Right hindlimb (tissue), 1 donor: ENCODE results near the gene RTP1.
"Not testable (repeated sequence)": the region's sequence is repeated elsewhere in the genome, so short reads cannot be mapped to it uniquely, and the experiment has no call there.

Experiments used
- DNase-seq: peaks from one replicate; pipeline ENCODE4 v3.0.0-alpha.2; 2018

The RTP1 gene

GRCh38 chr3:187197335-187197649, at the start of gene RTP1:
RTP1 (plus strand) TSS chr3:187197486; CDS start chr3:187197516, 30 bp downstream.
- DNase-seq: no peak

GRCh38 chr3:187150186-187150585, 47.1 kb upstream of the RTP1 start:
- DNase-seq: no peak

- DNase-seq: no peak
Observed at GRCh38 chr3:187150599-187150998, 46.7 kb upstream of the RTP1 start.

- DNase-seq: no peak
Observed at GRCh38 chr3:187161556-187161955, 35.7 kb upstream of the RTP1 start.

- DNase-seq: no peak
Observed at GRCh38 chr3:187162265-187162953, 34.9 kb upstream of the RTP1 start.

GRCh38 chr3:187165144-187165543, 32.1 kb upstream of the RTP1 start:
- no peak for DNase-seq

- DNase-seq: no peak
Observed at GRCh38 chr3:187166750-187167149, 30.5 kb upstream of the RTP1 start.

- DNase-seq: no peak
Observed at GRCh38 chr3:187167777-187168176, 29.5 kb upstream of the RTP1 start.

- no peak for DNase-seq
Observed at GRCh38 chr3:187169231-187169960, 27.9 kb upstream of the RTP1 start.

GRCh38 chr3:187170911-187171310, 26.4 kb upstream of the RTP1 start:
- DNase-seq: not testable (repeated sequence)

GRCh38 chr3:187172929-187173328, 24.4 kb upstream of the RTP1 start:
- DNase-seq: no peak

GRCh38 chr3:187181454-187182170, 15.7 kb upstream of the RTP1 start:
- no peak for DNase-seq

GRCh38 chr3:187183210-187183862, 13.9 kb upstream of the RTP1 start:
- no peak for DNase-seq

- no peak for DNase-seq
Observed at GRCh38 chr3:187183903-187184302, 13.4 kb upstream of the RTP1 start.

GRCh38 chr3:187185759-187186158, 11.5 kb upstream of the RTP1 start:
- DNase-seq: no peak

- no peak for DNase-seq
Observed at GRCh38 chr3:187186375-187186774, 10.9 kb upstream of the RTP1 start.

- DNase-seq: no peak
Observed at GRCh38 chr3:187186801-187187421, 10.4 kb upstream of the RTP1 start.

GRCh38 chr3:187188931-187189330, 8.4 kb upstream of the RTP1 start:
- DNase-seq: no peak

- no peak for DNase-seq
Observed at GRCh38 chr3:187191271-187191670, 6.0 kb upstream of the RTP1 start.

- no peak for DNase-seq
Observed at GRCh38 chr3:187193181-187193580, 4.1 kb upstream of the RTP1 start.

- no peak for DNase-seq
Observed at GRCh38 chr3:187196573-187197334, 532 bp upstream of the RTP1 start.

GRCh38 chr3:187198490-187198889, 1.2 kb downstream of the RTP1 start:
- DNase-seq: no peak
